Activated T-cell treated with anti-CD3 and anti-CD28 coated beads for 48 hours (primary cell): Measurements from ENCODE around the gene RABL3.
"Not testable (repeated sequence)": the region's sequence is repeated elsewhere in the genome, so short reads cannot be mapped to it uniquely, and the experiment has no call there.

Source experiments
- DNase-seq: peaks from one replicate; pipeline ENCODE4 v3.0.0-alpha.2; 2020; ENCODE audit warnings: low read depth

The RABL3 gene

GRCh38 chr3:120682095-120682681 lies 60.1 kb downstream of the RABL3 start, which contains the start of gene HGD:
Gene HGD, minus strand, starts transcription at chr3:120682239. Its CDS starts 128 bp downstream, at chr3:120682111.
- no peak for DNase-seq

GRCh38 chr3:120681506-120682038 lies 60.7 kb downstream of the RABL3 start:
- DNase-seq: no peak

GRCh38 chr3:120681018-120681417 lies 61.3 kb downstream of the RABL3 start:
- no peak for DNase-seq

- no peak for DNase-seq
These were observed 62.0 kb downstream of the RABL3 start for GRCh38 chr3:120680193-120680894.

GRCh38 chr3:120678984-120679383 lies 63.3 kb downstream of the RABL3 start:
- DNase-seq: no peak

GRCh38 chr3:120678331-120678947 lies 63.9 kb downstream of the RABL3 start:
- no peak for DNase-seq

GRCh38 chr3:120677193-120677592 lies 65.1 kb downstream of the RABL3 start:
- DNase-seq: not testable (repeated sequence)

- DNase-seq: no peak
These were observed 69.2 kb downstream of the RABL3 start for GRCh38 chr3:120673116-120673515.

GRCh38 chr3:120670576-120670975 lies 71.7 kb downstream of the RABL3 start:
- DNase-seq: no peak

- no peak for DNase-seq
These were observed 77.4 kb downstream of the RABL3 start for GRCh38 chr3:120664926-120665325.

- DNase-seq: no peak
These were observed 80.4 kb downstream of the RABL3 start for GRCh38 chr3:120661945-120662344.

GRCh38 chr3:120661106-120661905 lies 81.0 kb downstream of the RABL3 start:
- DNase-seq: no peak

- no peak for DNase-seq
These were observed 82.5 kb downstream of the RABL3 start for GRCh38 chr3:120659834-120660233.

GRCh38 chr3:120659285-120659684 lies 83.0 kb downstream of the RABL3 start:
- no peak for DNase-seq

- DNase-seq: no peak
These were observed 89.3 kb downstream of the RABL3 start for GRCh38 chr3:120652896-120653545.

- no peak for DNase-seq
These were observed 90.0 kb downstream of the RABL3 start for GRCh38 chr3:120652281-120652680.

- DNase-seq: no peak
These were observed 92.0 kb downstream of the RABL3 start for GRCh38 chr3:120650311-120650710.

- no peak for DNase-seq
These were observed 92.5 kb downstream of the RABL3 start for GRCh38 chr3:120649830-120650233.

GRCh38 chr3:120648290-120648689 lies 94.0 kb downstream of the RABL3 start:
- DNase-seq: no peak

GRCh38 chr3:120646771-120647432 lies 95.4 kb downstream of the RABL3 start:
- DNase-seq: no peak
